H9 (cell line): Measurements from ENCODE around the gene ERICH6B. TPM values are rescaled to one million over a fixed set of nuclear protein-coding genes. Genes with fewer than 3 reads are reported as not detected.

Experiments used
- DNase-seq: peaks from one replicate; pipeline ENCODE4 v3.0.0-alpha.2; 2017
- H2AFZ ChIP-seq: one replicate; pipeline ENCODE4 v1.6.1; 2013; ENCODE audit warnings: mild to moderate bottlenecking, low read length, control low read depth, moderate library complexity
- H2AK5ac ChIP-seq: 2 replicates; pipeline ENCODE4 v1.6.1; 2013; ENCODE audit warnings: low read length, control low read depth, mixed read lengths; ENCODE audit not compliant: insufficient read length
- H2BK120ac ChIP-seq: one replicate; pipeline ENCODE4 v1.6.1; 2013; ENCODE audit warnings: low read depth, mild to moderate bottlenecking, low read length, control low read depth, inconsistent platforms; ENCODE audit not compliant: poor library complexity, severe bottlenecking
- H2BK12ac ChIP-seq: 2 replicates; pipeline ENCODE4 v1.6.1; 2013; ENCODE audit warnings: low read length, control low read depth, mixed read lengths, low read depth; ENCODE audit not compliant: insufficient read length
- H2BK15ac ChIP-seq: 2 replicates; pipeline ENCODE4 v1.6.1; 2013; ENCODE audit warnings: low read depth, low read length, control low read depth
- H2BK20ac ChIP-seq: one replicate; pipeline ENCODE4 v1.6.1; 2013; ENCODE audit warnings: low read depth, mild to moderate bottlenecking, low read length, control low read depth, inconsistent platforms; ENCODE audit not compliant: poor library complexity, severe bottlenecking
- H2BK5ac ChIP-seq: 2 replicates; pipeline ENCODE4 v1.6.1; 2013; ENCODE audit warnings: low read length, control low read depth, mixed read lengths; ENCODE audit not compliant: insufficient read length
- H3K14ac ChIP-seq: 2 replicates; pipeline ENCODE4 v1.6.1; 2013; ENCODE audit warnings: low read length, control low read depth; ENCODE audit not compliant: insufficient read depth
- H3K18ac ChIP-seq: 2 replicates; pipeline ENCODE4 v1.6.1; 2013; ENCODE audit warnings: low read depth, mild to moderate bottlenecking, mixed read lengths, low read length, control low read depth; ENCODE audit not compliant: insufficient read length
- H3K23ac ChIP-seq: 2 replicates; pipeline ENCODE4 v1.6.1; 2013; ENCODE audit warnings: low read length, control low read depth, mixed read lengths, low read depth; ENCODE audit not compliant: insufficient read length
- H3K23me2 ChIP-seq: 2 replicates; pipeline ENCODE4 v1.6.1; 2013; ENCODE audit warnings: low read depth, mild to moderate bottlenecking, mixed read lengths, low read length, control low read depth; ENCODE audit not compliant: insufficient read length, poor library complexity, severe bottlenecking
- H3K27ac ChIP-seq: 2 replicates; pipeline ENCODE4 v1.5.1; 2013; ENCODE audit warnings: low read length, control low read depth, mixed read lengths, low read depth; ENCODE audit not compliant: insufficient read length
- H3K27me3 ChIP-seq: 2 replicates; pipeline ENCODE4 v1.6.1; 2013; ENCODE audit warnings: low read length, control low read depth, inconsistent platforms; ENCODE audit not compliant: insufficient read depth
- H3K4ac ChIP-seq: 2 replicates; pipeline ENCODE4 v1.6.1; 2013; ENCODE audit warnings: low read depth, mild to moderate bottlenecking, control low read depth, inconsistent platforms, low read length, moderate library complexity
- H3K4me1 ChIP-seq: 2 replicates; pipeline ENCODE4 v1.6.1; 2013; ENCODE audit warnings: low read length, control low read depth, inconsistent platforms; ENCODE audit not compliant: insufficient read depth
- H3K4me2 ChIP-seq: 2 replicates; pipeline ENCODE4 v1.6.1; 2013; ENCODE audit warnings: low read length, control low read depth, mixed read lengths; ENCODE audit not compliant: insufficient read length, insufficient read depth
- H3K56ac ChIP-seq: 2 replicates; pipeline ENCODE4 v1.6.1; 2013; ENCODE audit warnings: low read depth, mild to moderate bottlenecking, mixed read lengths, low read length, control low read depth; ENCODE audit not compliant: insufficient read length
- H3K79me1 ChIP-seq: 2 replicates; pipeline ENCODE4 v1.6.1; 2013; ENCODE audit warnings: low read depth, mild to moderate bottlenecking, moderate library complexity, low read length, control low read depth, inconsistent platforms; ENCODE audit not compliant: insufficient read depth, poor library complexity, severe bottlenecking
- H3K79me2 ChIP-seq: 2 replicates; pipeline ENCODE4 v1.6.1; 2013; ENCODE audit warnings: low read length, control low read depth, inconsistent platforms; ENCODE audit not compliant: insufficient read depth
- H3K9ac ChIP-seq: 2 replicates; pipeline ENCODE4 v1.6.1; 2013; ENCODE audit warnings: low read length, control low read depth, mixed read lengths; ENCODE audit not compliant: insufficient read length; ENCODE audit errors: extremely low read depth
- H3K9me3 ChIP-seq: one replicate; pipeline ENCODE4 v1.6.1; 2013; ENCODE audit warnings: low read depth, low read length, inconsistent platforms; ENCODE audit not compliant: control insufficient read depth
- H3T11ph ChIP-seq: one replicate; pipeline ENCODE4 v1.6.1; 2013; ENCODE audit warnings: mild to moderate bottlenecking, low read length, control low read depth, inconsistent platforms
- H4K20me1 ChIP-seq: one replicate; pipeline ENCODE4 v1.6.1; 2013; ENCODE audit not compliant: control insufficient read depth, insufficient read length, insufficient read depth
- H4K5ac ChIP-seq: 2 replicates; pipeline ENCODE4 v1.6.1; 2013; ENCODE audit warnings: low read depth, mild to moderate bottlenecking, mixed read lengths, low read length, control low read depth; ENCODE audit not compliant: insufficient read length
- H4K8ac ChIP-seq: replicated peaks from 2 replicates; pipeline ENCODE4 v1.6.1; 2013; ENCODE audit warnings: low read length, control low read depth, mixed read lengths, low read depth; ENCODE audit not compliant: insufficient read length
- H4K91ac ChIP-seq: 2 replicates; pipeline ENCODE4 v1.6.1; 2013; ENCODE audit warnings: low read depth, mild to moderate bottlenecking, moderate library complexity, mixed read lengths, low read length, control low read depth; ENCODE audit not compliant: insufficient read length
- H3K27ac Mint-ChIP-seq, 3 experiments: 2 replicates in 2 of 3; 3 replicates in 1 of 3; pipeline ENCODE4 v1.8.0; 2020 to 2021; ENCODE audit warnings: mixed read lengths in 3 of 3, mild to moderate bottlenecking in 1 of 3, moderate library complexity in 1 of 3
- H3K27me3 Mint-ChIP-seq: 2 replicates; pipeline ENCODE4 v1.8.0; 2021; ENCODE audit warnings: low read depth, mild to moderate bottlenecking, moderate library complexity, mixed read lengths
- H3K36me3 Mint-ChIP-seq, 3 experiments: 2 replicates in 2 of 3; 3 replicates in 1 of 3; pipeline ENCODE4 v1.8.0; 2020 to 2021; ENCODE audit warnings: low read depth in 3 of 3, mixed read lengths in 3 of 3; ENCODE audit not compliant: insufficient read depth in 1 of 3
- H3K4me1 Mint-ChIP-seq, 2 experiments: 2 replicates each; pipeline ENCODE4 v1.8.0; 2020; ENCODE audit warnings: mixed read lengths in 2 of 2
- H3K4me3 Mint-ChIP-seq, 2 experiments: 2 replicates in 1 of 2; 3 replicates in 1 of 2; pipeline ENCODE4 v1.8.0; 2020 to 2021; ENCODE audit warnings: mild to moderate bottlenecking in 2 of 2, mixed read lengths in 2 of 2, moderate library complexity in 1 of 2
- H3K9me3 Mint-ChIP-seq, 2 experiments: 2 replicates in 1 of 2; 3 replicates in 1 of 2; pipeline ENCODE4 v1.8.0; 2020; ENCODE audit warnings: mild to moderate bottlenecking in 2 of 2, mixed read lengths in 2 of 2, moderate library complexity in 1 of 2
- WGBS: extraction: QIAGEN DNeasy Blood & Tissue Kit; methylation state at CpG from one replicate; pipeline ENCODE4 v1.1.7; 2013; ENCODE audit warnings: missing lambda C conversion rate, low lambda C conversion rate, mixed read lengths; ENCODE audit not compliant: insufficient read length; ENCODE audit errors: extremely low coverage; 5-methylcytosine and 5-hydroxymethylcytosine counted together
- total RNA-seq: library from RNA; stranded (reverse); gene quantifications from 2 replicates; pipeline ENCODE4 v1.2.1, GENCODE V29; 2021
- TF ChIP-seq, protein P1 (sequence below): fragments of 200-600 bp; sonication (generic); conservative IDR thresholded peaks from 3 replicates; pipeline ENCODE4 v1.8.0; 2021; ENCODE audit warnings: antibody characterized with exemption, mild to moderate bottlenecking

The ERICH6B gene
- total RNA-seq, 1 experiment from 2014 or later: not detected

GRCh38 chr13:45548281-45548680 is 67.3 kb downstream of the ERICH6B start:
- H3K36me3 Mint-ChIP-seq: no peaks in the 10 kb centered on the region

More at GRCh38 chr13:45548281-45548680, 67.3 kb downstream of the ERICH6B start:
- no peak overlapping the region for H3K27ac ChIP-seq
- no peak overlapping the region for H3K4ac ChIP-seq
- no peak overlapping the region for H3K4me2 ChIP-seq
- H3K23ac ChIP-seq: no peak overlapping the region
- H3K14ac ChIP-seq: no peak overlapping the region
- H3K4me1 Mint-ChIP-seq: no peaks in the 10 kb centered on the region
- WGBS: no CpG with 5 or more reads among the region's 6 CpGs
- H3K56ac ChIP-seq: no peak overlapping the region
- H4K8ac ChIP-seq: no peak overlapping the region
- TF ChIP-seq, protein P1, sequence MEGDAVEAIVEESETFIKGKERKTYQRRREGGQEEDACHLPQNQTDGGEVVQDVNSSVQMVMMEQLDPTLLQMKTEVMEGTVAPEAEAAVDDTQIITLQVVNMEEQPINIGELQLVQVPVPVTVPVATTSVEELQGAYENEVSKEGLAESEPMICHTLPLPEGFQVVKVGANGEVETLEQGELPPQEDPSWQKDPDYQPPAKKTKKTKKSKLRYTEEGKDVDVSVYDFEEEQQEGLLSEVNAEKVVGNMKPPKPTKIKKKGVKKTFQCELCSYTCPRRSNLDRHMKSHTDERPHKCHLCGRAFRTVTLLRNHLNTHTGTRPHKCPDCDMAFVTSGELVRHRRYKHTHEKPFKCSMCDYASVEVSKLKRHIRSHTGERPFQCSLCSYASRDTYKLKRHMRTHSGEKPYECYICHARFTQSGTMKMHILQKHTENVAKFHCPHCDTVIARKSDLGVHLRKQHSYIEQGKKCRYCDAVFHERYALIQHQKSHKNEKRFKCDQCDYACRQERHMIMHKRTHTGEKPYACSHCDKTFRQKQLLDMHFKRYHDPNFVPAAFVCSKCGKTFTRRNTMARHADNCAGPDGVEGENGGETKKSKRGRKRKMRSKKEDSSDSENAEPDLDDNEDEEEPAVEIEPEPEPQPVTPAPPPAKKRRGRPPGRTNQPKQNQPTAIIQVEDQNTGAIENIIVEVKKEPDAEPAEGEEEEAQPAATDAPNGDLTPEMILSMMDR: no peak
- H2BK12ac ChIP-seq: no peak overlapping the region
- no peak overlapping the region for H3T11ph ChIP-seq
- no peaks in the 10 kb centered on the region for H3K23me2 ChIP-seq
- no peak overlapping the region for H2BK20ac ChIP-seq
- H3K18ac ChIP-seq: no peak overlapping the region
- H3K27ac Mint-ChIP-seq: no peak overlapping the region
- no peak for DNase-seq
- H2AK5ac ChIP-seq: no peak overlapping the region
- no peak overlapping the region for H4K5ac ChIP-seq
- H3K79me2 ChIP-seq: no peaks in the 10 kb centered on the region
- no peaks in the 10 kb centered on the region for H3K79me1 ChIP-seq
- no peaks in the 10 kb centered on the region for H3K9me3 Mint-ChIP-seq
- no peak overlapping the region for H4K91ac ChIP-seq
- H3K9ac ChIP-seq: no peak overlapping the region
- no peak overlapping the region for H2BK5ac ChIP-seq
- H3K4me1 ChIP-seq: no peaks in the 10 kb centered on the region
- no peak overlapping the region for H3K4me3 Mint-ChIP-seq
- H2BK15ac ChIP-seq: no peak overlapping the region
- H2BK120ac ChIP-seq: no peak overlapping the region
- no peaks in the 10 kb centered on the region for H3K27me3 ChIP-seq
- no peak overlapping the region for H2AFZ ChIP-seq
- H3K9me3 ChIP-seq: no peaks in the 10 kb centered on the region
- H4K20me1 ChIP-seq: no peaks in the 10 kb centered on the region
- H3K27me3 Mint-ChIP-seq: no peaks in the 10 kb centered on the region; the same call in none of the 2 replicates
